Right cardiac atrium (tissue), 5 donors: Measurements from ENCODE around the gene HIVEP2. TPM values are rescaled to one million over a fixed set of nuclear protein-coding genes. Genes with fewer than 3 reads are reported as not detected.

Experiments used
- ATAC-seq, 2 donors: fragments of 200-7000 bp; cut with Tn5 transposase; one replicate each; pipeline versions ENCODE4 v1.8.0 to v1.9.1; 2020; ENCODE audit warnings: moderate library complexity in 2 of 2, mild to moderate bottlenecking in 1 of 2
- DNase-seq, 3 donors: peaks; one replicate each; pipeline ENCODE4 v3.0.0-alpha.2; 2020
- H3K27ac ChIP-seq: one replicate; pipeline ENCODE4 v1.5.1; 2013; ENCODE audit warnings: mild to moderate bottlenecking, low read length, control low read depth, moderate library complexity
- H3K27me3 ChIP-seq: one replicate; pipeline ENCODE4 v1.6.1; 2013; ENCODE audit not compliant: control insufficient read depth, insufficient read depth
- H3K4me1 ChIP-seq: one replicate; pipeline ENCODE4 v1.6.1; 2013; ENCODE audit warnings: low read length; ENCODE audit not compliant: control insufficient read depth, insufficient read depth
- H3K4me3 ChIP-seq: one replicate; pipeline ENCODE4 v1.5.1; 2013; ENCODE audit warnings: low read length, control low read depth
- H3K9me3 ChIP-seq: one replicate; pipeline ENCODE4 v1.6.1; 2013; ENCODE audit warnings: low read length; ENCODE audit not compliant: control insufficient read depth
- WGBS: extraction: QIAGEN DNeasy Blood & Tissue Kit; methylation state at CpG from one replicate; pipeline ENCODE4 v1.1.7; 2013; 5-methylcytosine and 5-hydroxymethylcytosine counted together
- intact Hi-C, 4 donors: fragments of 100-400 bp; cut with DNase I; formaldehyde crosslinking; loops; one replicate each; pipeline versions ENCODE4 v1.11.0 to v1.14.0; 2022 to 2023
- polyA plus RNA-seq: library from polyadenylated mRNA; stranded (reverse); fragments of 200-250 nt; gene quantifications from one replicate; pipeline ENCODE4 v1.2.3, GENCODE V29; 2013
- total RNA-seq, 4 donors: library from RNA; stranded (reverse); fragmentation: NEBNext Ultra II Directional; extraction: Animal tissue kit (Norgen Biotek cat#: 25700); gene quantifications; one replicate each; pipeline ENCODE4 v1.2.1, GENCODE V29; 2021
- donor health status: healthy with polysubstance abuse.
- donor health status: DM: no; HTN: yes; CAD: no.
- donor health status: DM: no; HTN: no; CAD: no.
- donor health status: DM: no; HTN: yes; CAD: no; lungs with severe emphysema.
- donor health status: DM: yes; HTN: yes; CAD: no.

Gene HIVEP2
- total and polyA plus RNA-seq, 5 donors, result 4.5 to 29.0 (median 15.6) TPM

DNA sequence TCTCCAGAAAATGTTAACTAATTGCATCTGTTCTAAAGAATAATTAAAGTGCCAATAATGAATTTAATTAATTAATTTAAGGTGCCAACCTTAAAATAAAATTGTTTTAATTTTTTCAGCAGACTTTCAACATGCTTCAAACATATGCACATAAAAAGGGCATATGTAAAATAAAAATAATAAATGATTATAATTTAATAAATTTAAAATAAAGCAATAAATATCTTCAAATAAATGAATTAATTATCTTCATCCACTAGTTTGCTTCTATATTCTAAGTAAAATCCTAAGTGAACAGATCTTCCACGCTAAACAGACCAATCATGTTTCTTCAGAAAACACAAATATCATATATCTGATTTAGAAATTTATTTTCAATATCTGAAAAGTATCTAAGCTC lies 119.2 kb downstream of the HIVEP2 start:
- no peaks in the 10 kb centered on the region for H3K9me3 ChIP-seq
- no peak overlapping the region for H3K4me3 ChIP-seq
- intact Hi-C loops, result loop anchor here in 1 of 4 donors (10.0 kb wide), 1 partner anchor 119 kb away; the partner anchor contains the start of gene HIVEP2
- no peaks in the 10 kb centered on the region for H3K27me3 ChIP-seq
- WGBS, result 98% methylated on average over 1 of the region's 1 CpG
- H3K4me1 ChIP-seq, result peaks cover 17% of the 10 kb centered on the region
- DNase-seq, result no peak
- H3K27ac ChIP-seq, result no peak overlapping the region
- no peak for ATAC-seq

DNA sequence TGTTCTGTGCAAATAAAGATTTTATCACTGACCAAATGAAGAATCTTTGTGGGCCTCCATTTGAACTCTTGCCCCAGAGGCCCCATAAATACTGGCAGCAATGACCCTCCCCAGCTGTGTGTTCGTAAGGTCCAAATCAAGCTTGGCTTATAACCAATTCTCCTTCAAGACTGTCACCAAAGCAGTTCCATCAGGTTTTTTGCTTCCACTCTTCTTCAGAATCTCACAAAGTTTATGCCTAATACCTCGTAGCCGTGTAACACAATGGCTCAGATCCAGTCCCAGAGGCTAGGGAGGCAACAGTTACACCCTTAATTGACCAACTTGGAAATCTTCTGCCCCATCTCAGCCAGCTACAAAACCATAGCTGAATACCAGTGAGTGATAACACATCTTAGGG lies 120.5 kb downstream of the HIVEP2 start:
- Histone ChIP-seq H3K27me3 (no peaks in the 10 kb centered on the region), H3K4me1 (peaks cover 15% of the 10 kb centered on the region), H3K9me3 (no peaks in the 10 kb centered on the region), H3K4me3 (no peak overlapping the region), H3K27ac (no peak overlapping the region)
- no peak for ATAC-seq
- 42% methylated on average over 3 of the region's 3 CpGs for WGBS
- DNase-seq, result no peak
- intact Hi-C loops, result loop anchor here in 1 of 4 donors (10.0 kb wide), 1 partner anchor 120 kb away; the partner anchor contains the start of gene HIVEP2

DNA sequence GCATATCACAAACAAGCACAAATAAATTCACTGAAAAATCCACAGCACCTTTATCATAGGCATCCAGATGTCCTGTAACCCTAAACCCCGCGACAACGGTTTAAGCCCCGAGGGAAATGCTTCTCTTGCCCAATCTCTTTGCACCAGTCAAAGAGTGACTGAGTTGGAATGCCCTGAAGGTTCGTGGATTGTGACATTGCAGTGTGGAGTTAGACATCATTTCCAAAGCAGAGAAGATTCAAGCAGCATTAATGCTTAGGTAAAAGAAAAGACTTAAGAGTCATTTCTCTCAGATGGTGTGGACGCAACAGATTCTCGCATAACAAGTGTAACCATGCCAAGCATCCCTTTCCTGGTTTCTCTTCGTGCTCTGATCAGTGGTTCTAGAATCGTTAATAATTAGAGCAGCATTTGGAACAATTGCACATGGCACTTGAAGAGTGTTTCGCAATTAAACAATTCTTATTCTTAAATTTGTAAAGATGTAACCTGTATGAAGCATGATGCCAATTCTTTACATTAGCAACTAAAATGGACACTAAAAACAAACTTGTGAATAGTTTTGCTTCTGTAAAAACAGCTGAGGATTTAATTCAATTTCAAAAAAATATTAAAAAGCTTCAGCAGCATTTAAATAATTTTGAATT lies 121.6 kb downstream of the HIVEP2 start:
- ATAC-seq, result no peak
- intact Hi-C loops, result loop anchor here in 1 of 4 donors (10.0 kb wide), 1 partner anchor 121 kb away; the partner anchor contains the start of gene HIVEP2
- Histone ChIP-seq H3K4me1 (peaks cover 14% of the 10 kb centered on the region), H3K4me3 (no peak overlapping the region), H3K9me3 (no peaks in the 10 kb centered on the region), H3K27ac (no peak overlapping the region), H3K27me3 (no peaks in the 10 kb centered on the region)
- WGBS, result 83% methylated on average over 10 of the region's 10 CpGs
- DNase-seq, result no peak

- H3K9me3 ChIP-seq, result no peaks in the 10 kb centered on the region
- no peaks in the 10 kb centered on the region for H3K27me3 ChIP-seq
- 71% methylated on average over 3 of the region's 3 CpGs for WGBS
- peak in 1 of 3 donors; percentile 34 for DNase-seq
- no peak overlapping the region for H3K27ac ChIP-seq
- H3K4me1 ChIP-seq, result peaks cover 14% of the 10 kb centered on the region
- intact Hi-C loops, result loop anchor here in 1 of 4 donors (10.0 kb wide), 1 partner anchor 122 kb away; the partner anchor contains the start of gene HIVEP2
- no peak for ATAC-seq
- no peak overlapping the region for H3K4me3 ChIP-seq
Observed at GRCh38 chr6:142822842-142823241, 122.1 kb downstream of the HIVEP2 start.

- no peak overlapping the region for H3K27ac ChIP-seq
- DNase-seq (no peak), ATAC-seq (no peak)
- intact Hi-C loops, result loop anchor here in 1 of 4 donors (10.0 kb wide), 1 partner anchor 122 kb away; the partner anchor contains the start of gene HIVEP2
- no peaks in the 10 kb centered on the region for H3K27me3 ChIP-seq
- H3K4me3 ChIP-seq, result no peak overlapping the region
- H3K4me1 ChIP-seq, result peaks cover 12% of the 10 kb centered on the region
- 90% methylated on average over 1 of the region's 1 CpG for WGBS
- no peaks in the 10 kb centered on the region for H3K9me3 ChIP-seq
Observed at GRCh38 chr6:142822383-142822782, 122.6 kb downstream of the HIVEP2 start.

DNA sequence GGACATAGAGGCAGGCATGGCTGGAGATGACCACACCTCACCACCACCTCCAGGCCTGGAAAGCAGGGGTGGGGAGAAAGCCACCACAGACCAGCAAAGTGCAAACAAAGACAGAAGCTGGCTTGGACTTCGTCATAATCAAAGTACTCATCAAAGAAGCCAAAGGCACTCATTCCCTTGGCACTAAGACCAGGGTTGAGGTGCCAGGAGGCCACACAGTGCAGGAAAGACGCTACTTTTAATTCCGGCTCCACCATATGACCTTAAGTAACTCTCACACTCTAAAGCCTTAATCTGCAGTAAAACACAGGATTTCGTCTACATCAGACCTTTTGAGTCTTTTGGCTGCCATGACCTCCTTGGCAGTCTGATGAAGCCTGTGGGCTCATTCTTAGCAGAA lies 123.1 kb downstream of the HIVEP2 start:
- Histone ChIP-seq H3K4me3 (no peak overlapping the region), H3K27me3 (no peaks in the 10 kb centered on the region), H3K27ac (no peak overlapping the region), H3K4me1 (peaks cover 11% of the 10 kb centered on the region), H3K9me3 (no peaks in the 10 kb centered on the region)
- intact Hi-C loops, result loop anchor here in 1 of 4 donors (10.0 kb wide), 1 partner anchor 123 kb away; the partner anchor contains the start of gene HIVEP2
- peak; percentile 52 to 59 for ATAC-seq
- WGBS, result 20% methylated on average over 4 of the region's 4 CpGs
- peak in 2 of 3 donors; percentile 49 to 55 for DNase-seq

DNA sequence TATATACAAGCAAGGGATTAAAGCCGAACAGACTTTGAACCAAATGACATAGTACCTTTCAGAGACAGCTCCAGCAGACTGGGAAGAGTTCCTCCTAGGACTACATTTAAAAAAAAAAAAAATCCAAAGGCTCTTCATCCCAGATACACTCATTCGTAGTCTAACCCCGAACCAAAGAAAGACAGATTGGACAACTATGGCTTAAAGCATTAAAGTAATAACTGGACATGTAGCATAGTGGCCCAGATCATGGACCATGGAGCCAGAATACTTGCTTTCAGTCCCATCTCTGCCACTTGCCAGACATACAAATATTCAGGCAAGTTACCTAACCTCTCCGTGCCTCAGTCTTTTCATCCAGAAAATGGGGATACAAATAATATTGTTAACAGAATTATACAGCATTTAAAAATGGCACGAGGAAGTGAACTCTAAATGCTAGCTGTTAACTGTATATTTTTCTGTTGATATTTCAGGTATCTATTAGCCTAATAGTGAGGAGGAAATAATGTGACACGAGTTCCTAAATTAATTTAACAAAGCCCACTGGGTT lies 123.7 kb downstream of the HIVEP2 start:
- Histone ChIP-seq H3K4me1 (peaks cover 12% of the 10 kb centered on the region), H3K27ac (no peak overlapping the region), H3K4me3 (no peak overlapping the region), H3K27me3 (no peaks in the 10 kb centered on the region), H3K9me3 (no peaks in the 10 kb centered on the region)
- WGBS, result 78% methylated on average over 6 of the region's 6 CpGs
- intact Hi-C loops, result loop anchor here in 1 of 4 donors (10.0 kb wide), 1 partner anchor 124 kb away; the partner anchor contains the start of gene HIVEP2
- no peak for ATAC-seq
- no peak for DNase-seq

DNA sequence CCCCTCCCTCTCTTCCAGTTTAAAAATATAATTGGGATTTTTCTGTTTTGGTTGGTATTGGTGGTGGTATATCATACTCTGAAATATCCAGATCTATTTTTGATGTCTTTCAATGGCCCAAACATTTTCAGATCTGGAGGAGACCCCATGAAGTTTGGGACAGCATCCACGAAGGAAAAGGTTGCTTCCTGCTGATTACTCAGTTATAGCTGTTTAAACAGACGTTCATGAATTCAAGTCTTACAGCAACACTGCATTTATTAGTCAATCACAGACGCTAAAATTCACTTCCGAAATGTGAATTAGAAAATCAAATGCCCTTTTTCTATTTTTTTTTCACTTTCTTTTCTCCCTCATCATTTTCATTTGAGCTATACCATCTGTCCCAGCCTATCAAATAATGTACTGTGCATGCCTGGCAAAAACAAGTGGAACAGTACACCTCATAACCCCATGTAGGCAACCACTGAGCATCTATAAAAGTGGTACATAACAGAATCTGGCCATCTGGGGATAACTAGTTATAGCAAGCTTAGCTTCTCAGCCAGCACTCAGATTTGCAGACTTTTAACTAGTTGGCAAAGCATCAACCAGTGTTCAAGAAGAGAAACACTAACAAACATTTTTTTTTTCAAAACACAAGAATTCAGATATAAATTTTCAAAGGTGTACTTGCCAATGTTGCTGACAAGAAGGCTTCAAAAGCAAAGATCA lies 124.5 kb downstream of the HIVEP2 start:
- 28% methylated on average over 4 of the region's 4 CpGs for WGBS
- Histone ChIP-seq H3K9me3 (no peaks in the 10 kb centered on the region), H3K4me1 (peaks cover 12% of the 10 kb centered on the region), H3K27me3 (no peaks in the 10 kb centered on the region), H3K27ac (peak overlapping the region; percentile 67), H3K4me3 (peak overlapping the region; percentile 86)
- intact Hi-C loops, result loop anchor here in 1 of 4 donors (10.0 kb wide), 1 partner anchor 124 kb away; the partner anchor contains the start of gene HIVEP2
- no peak for DNase-seq
- ATAC-seq, result peak; percentile 17 to 58

GRCh38 chr6:142819603-142820337 lies 125.2 kb downstream of the HIVEP2 start:
- 19% methylated on average over 8 of the region's 8 CpGs for WGBS
- peak overlapping the region; percentile 86 for H3K4me3 ChIP-seq
- ATAC-seq (peak; percentile 48 to 73), DNase-seq (peak in 1 of 3 donors; percentile 38)
- peak overlapping the region; percentile 50 for H3K27ac ChIP-seq
- H3K4me1 ChIP-seq, result peaks cover 14% of the 10 kb centered on the region
- no peaks in the 10 kb centered on the region for H3K27me3 ChIP-seq
- intact Hi-C loops, result loop anchor here in 1 of 4 donors (10.0 kb wide), 1 partner anchor 125 kb away; the partner anchor contains the start of gene HIVEP2
- no peaks in the 10 kb centered on the region for H3K9me3 ChIP-seq

GRCh38 chr6:142816486-142816885 lies 128.5 kb downstream of the HIVEP2 start:
- H3K27me3 ChIP-seq, result no peaks in the 10 kb centered on the region
- ATAC-seq, result no peak
- no peak overlapping the region for H3K27ac ChIP-seq
- intact Hi-C loops, result no loop called here
- H3K9me3 ChIP-seq, result no peaks in the 10 kb centered on the region
- WGBS, result 79% methylated on average over 4 of the region's 4 CpGs
- DNase-seq, result no peak
- H3K4me1 ChIP-seq, result peaks cover 5% of the 10 kb centered on the region
- H3K4me3 ChIP-seq, result no peak overlapping the region
